NCI-H2196 (cell line): ENCODE measurements around the gene CELF3.
"Not testable (repeated sequence)": the region's sequence is repeated elsewhere in the genome, so short reads cannot be mapped to it uniquely, and the experiment has no call there.

Experiments used
- DNase-seq: peaks from one replicate; lab custom pipeline; 2025; ENCODE audit not compliant: unreplicated experiment; lab: John Stamatoyannopoulos, UW

Gene CELF3

DNA sequence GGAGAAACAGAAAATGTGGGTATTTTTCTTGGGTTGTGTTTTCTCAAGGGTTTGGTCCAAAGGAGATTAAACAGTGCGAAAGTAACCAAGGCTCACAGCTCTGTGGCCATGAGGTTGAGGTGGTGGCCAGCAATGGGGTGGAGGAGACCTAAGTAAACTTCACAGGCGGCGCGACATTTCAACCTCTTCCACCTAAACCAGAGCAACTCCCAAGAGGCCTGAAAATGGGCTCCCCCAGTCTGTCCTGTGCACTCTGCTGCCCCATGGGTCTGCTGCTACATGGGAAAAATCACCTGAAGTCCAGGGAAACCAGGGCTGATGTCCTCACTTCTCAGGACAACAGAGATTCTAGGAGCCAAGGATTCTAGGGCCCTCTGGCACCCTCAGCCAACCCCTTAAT lies 12.4 kb downstream of the CELF3 start:
- no peak for DNase-seq

GRCh38 chr1:151703813-151704212 lies 12.8 kb downstream of the CELF3 start:
- no peak for DNase-seq

DNA sequence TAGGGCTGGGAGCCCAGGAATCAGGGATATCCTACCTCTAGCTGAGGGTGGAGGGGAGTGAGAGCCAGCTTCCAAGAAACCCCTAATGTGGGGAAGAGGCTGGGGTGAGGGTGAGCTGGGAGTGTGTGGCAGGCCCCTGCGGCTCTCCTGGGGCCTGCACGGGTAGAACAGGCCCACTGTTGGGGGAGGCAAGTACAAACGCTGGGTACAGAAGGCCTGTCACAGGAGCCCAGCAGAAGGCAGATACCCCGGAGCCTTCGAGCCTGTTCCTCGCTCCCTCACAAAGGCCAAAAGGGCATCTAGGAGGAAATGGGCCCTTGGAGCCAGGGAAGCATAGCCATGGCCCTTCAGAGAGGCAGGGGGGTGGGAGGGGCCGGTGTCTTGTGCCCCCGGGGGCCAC lies 13.7 kb downstream of the CELF3 start:
- no peak for DNase-seq

- no peak for DNase-seq
These were observed 15.1 kb downstream of the CELF3 start for GRCh38 chr1:151701515-151701914.

- DNase-seq = peak; percentile 32
These were observed 23.4 kb downstream of the CELF3 start for GRCh38 chr1:151693057-151693651.

DNA sequence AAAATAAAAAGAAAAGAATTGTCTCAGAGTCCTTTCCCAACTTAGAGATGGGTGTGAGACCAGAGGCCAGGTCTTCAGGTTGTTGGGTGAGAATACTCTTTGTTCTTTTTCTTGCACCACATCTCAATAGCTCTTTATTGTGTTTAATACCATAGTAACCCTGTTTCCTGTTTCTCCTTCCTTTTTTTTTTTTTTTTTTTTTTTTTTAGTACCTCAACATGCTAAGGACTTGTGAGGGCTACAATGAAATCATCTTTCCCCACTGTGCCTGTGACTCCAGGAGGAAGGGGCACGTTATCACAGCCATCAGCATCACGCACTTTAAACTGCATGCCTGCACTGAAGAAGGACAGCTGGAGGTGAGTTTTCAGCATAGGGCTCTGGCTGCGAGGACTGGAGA lies 24.4 kb downstream of the CELF3 start:
- DNase-seq = no peak

GRCh38 chr1:151689494-151689893 lies 27.1 kb downstream of the CELF3 start:
- no peak for DNase-seq

DNA sequence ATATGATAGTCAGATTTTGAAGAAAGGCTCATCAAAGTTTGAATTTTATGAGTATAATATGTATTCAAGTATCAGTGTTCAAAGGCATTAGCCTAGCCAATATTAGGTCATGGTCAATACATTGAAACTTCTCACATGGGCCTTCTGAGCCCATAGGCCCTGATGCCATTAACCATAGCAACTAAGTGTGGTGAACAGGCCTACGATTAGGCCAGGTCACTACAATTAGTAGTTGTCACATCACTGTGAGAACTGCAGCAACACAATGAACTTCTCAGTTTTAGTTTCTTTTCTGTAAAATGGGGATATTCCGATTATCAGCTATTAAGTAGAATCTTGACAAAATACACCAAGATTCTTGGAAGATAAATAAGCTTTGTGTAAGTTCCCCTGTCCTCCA lies 30.0 kb downstream of the CELF3 start:
- DNase-seq = no peak

DNA sequence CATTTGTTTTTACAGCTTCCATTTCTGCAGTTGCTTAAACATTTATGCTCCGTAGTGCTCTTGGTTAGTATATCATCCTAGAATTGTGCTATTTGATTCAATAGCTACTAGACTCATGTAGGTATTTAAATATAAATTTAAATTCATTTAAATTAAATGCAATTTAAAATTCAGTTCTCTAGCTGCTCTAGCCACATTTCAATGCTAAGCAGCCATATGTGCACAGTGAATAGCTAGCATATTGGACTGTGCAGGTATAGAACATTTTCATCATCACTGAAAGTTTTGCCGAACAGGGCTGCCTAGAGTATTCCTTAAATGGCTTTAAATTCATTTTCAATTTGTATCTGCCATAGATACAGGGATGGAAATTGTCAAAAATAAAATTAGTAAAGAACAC lies 32.5 kb downstream of the CELF3 start:
- no peak for DNase-seq

GRCh38 chr1:151682901-151683300 lies 33.7 kb downstream of the CELF3 start:
- DNase-seq = not testable (repeated sequence)

- no peak for DNase-seq
These were observed 34.7 kb downstream of the CELF3 start for GRCh38 chr1:151681923-151682322.

- DNase-seq = no peak
These were observed 35.8 kb downstream of the CELF3 start for GRCh38 chr1:151680826-151681225.

- no peak for DNase-seq
These were observed 36.2 kb downstream of the CELF3 start for GRCh38 chr1:151680391-151680790.

GRCh38 chr1:151673407-151673806 lies 43.2 kb downstream of the CELF3 start:
- no peak for DNase-seq

GRCh38 chr1:151670036-151670675 lies 46.4 kb downstream of the CELF3 start:
- DNase-seq = not testable (repeated sequence)

- DNase-seq = no peak
These were observed 48.5 kb downstream of the CELF3 start for GRCh38 chr1:151668090-151668489.

DNA sequence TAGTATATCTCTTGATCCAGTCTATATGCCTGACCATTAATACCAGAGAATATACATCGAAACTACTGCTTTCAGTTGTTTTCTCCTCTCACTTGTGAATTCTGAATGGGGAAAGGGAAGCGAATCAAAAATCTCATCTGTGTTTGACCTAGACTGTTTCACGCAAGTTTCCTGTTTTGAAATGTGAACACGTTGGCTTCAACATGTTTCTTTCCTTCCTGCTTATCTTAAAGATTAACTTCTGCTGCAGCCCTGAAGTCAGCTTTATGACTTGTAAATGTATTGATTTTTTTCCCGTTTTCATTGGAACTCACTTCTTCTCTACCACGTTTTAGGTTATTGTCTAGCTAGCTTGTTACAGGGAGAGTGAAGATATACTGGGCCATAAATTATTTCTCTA lies 54.9 kb downstream of the CELF3 start:
- DNase-seq = no peak

GRCh38 chr1:151655371-151655770 lies 61.2 kb downstream of the CELF3 start:
- DNase-seq = no peak

GRCh38 chr1:151653397-151653796 lies 63.2 kb downstream of the CELF3 start:
- no peak for DNase-seq
